ENCODE results near the gene OR2AT4. TPM values are rescaled to one million over a fixed set of nuclear protein-coding genes. Genes with fewer than 3 reads are reported as not detected.

OR2AT4 gene
- total and polyA plus RNA-seq, 11 donors: not detected

- H3K27ac ChIP-seq: no peak overlapping the region
- intact Hi-C loops (cut with DNase I): no loop called here
- ATAC-seq (no peak), DNase-seq (no peak)
- no peaks in the 10 kb centered on the region for H3K36me3 ChIP-seq
- H3K27me3 ChIP-seq: no peaks in the 10 kb centered on the region
- H3K9me3 ChIP-seq: peaks cover 0 to 17% (median 10%) of the 10 kb centered on the region in 12 donors
- TF ChIP-seq CTCF (IDR thresholded peaks at IDR 0.05) (no peak), POLR2A (IDR thresholded peaks at IDR 0.05) (no peak)
- H3K4me1 ChIP-seq: no peaks in the 10 kb centered on the region
- no peak overlapping the region for H3K4me3 ChIP-seq
- 59 to 91% (median 82%) methylated on average over 3 of the region's 3 CpGs for WGBS, 4 donors
These were observed 39.9 kb downstream of the OR2AT4 start for GRCh38 chr11:75056814-75057213.

- H3K9me3 ChIP-seq: peaks cover 0 to 25% (median 10%) of the 10 kb centered on the region in 12 donors
- intact Hi-C loops (cut with DNase I): no loop called here
- ATAC-seq (no peak), DNase-seq (no peak)
- H3K4me3 ChIP-seq: no peak overlapping the region
- no peak overlapping the region for H3K27ac ChIP-seq
- no peaks in the 10 kb centered on the region for H3K36me3 ChIP-seq
- TF ChIP-seq POLR2A (IDR thresholded peaks at IDR 0.05) (no peak), CTCF (IDR thresholded peaks at IDR 0.05) (no peak)
- H3K27me3 ChIP-seq: no peaks in the 10 kb centered on the region
- no peaks in the 10 kb centered on the region for H3K4me1 ChIP-seq
- WGBS, 4 donors: 81 to 91% (median 86%) methylated on average over 6 of the region's 6 CpGs
These were observed 41.2 kb downstream of the OR2AT4 start for GRCh38 chr11:75055511-75055910.

- intact Hi-C loops (cut with DNase I): no loop called here
- ATAC-seq: no peak
- Histone ChIP-seq H3K27me3 (no peaks in the 10 kb centered on the region), H3K4me3 (no peak overlapping the region), H3K36me3 (no peaks in the 10 kb centered on the region), H3K9me3 (peaks cover 0 to 30% (median 10%) of the 10 kb centered on the region in 12 donors), H3K4me1 (no peaks in the 10 kb centered on the region), H3K27ac (no peak overlapping the region)
- DNase-seq: no peak
- TF ChIP-seq CTCF (IDR thresholded peaks at IDR 0.05): no peak
- TF ChIP-seq POLR2A (IDR thresholded peaks at IDR 0.05): no peak
- 46 to 96% (median 88%) methylated on average over 1 of the region's 1 CpG for WGBS, 4 donors
These were observed 44.2 kb downstream of the OR2AT4 start for GRCh38 chr11:75052457-75052856.

GRCh38 chr11:75051043-75051442, 45.6 kb downstream of the OR2AT4 start:
- WGBS, 4 donors: 78 to 87% (median 83%) methylated on average over 2 to 5 of the region's 5 CpGs

More at GRCh38 chr11:75051043-75051442, 45.6 kb downstream of the OR2AT4 start:
- DNase-seq (no peak), ATAC-seq (no peak)
- Histone ChIP-seq H3K27ac (no peak overlapping the region), H3K9me3 (peaks cover 0 to 30% (median 10%) of the 10 kb centered on the region in 12 donors), H3K36me3 (no peaks in the 10 kb centered on the region), H3K4me3 (no peak overlapping the region), H3K27me3 (no peaks in the 10 kb centered on the region), H3K4me1 (no peaks in the 10 kb centered on the region)
- TF ChIP-seq POLR2A (IDR thresholded peaks at IDR 0.05): no peak
- TF ChIP-seq CTCF (IDR thresholded peaks at IDR 0.05): no peak
- intact Hi-C loops (cut with DNase I): no loop called here

Data from heart left ventricle (tissue), 16 donors.